MCF 10A (cell line): Measurements from ENCODE around the gene NXPH3. TPM values are rescaled to one million over a fixed set of nuclear protein-coding genes. Genes with fewer than 3 reads are reported as not detected.
A peak's percentile ranks its signal among the peaks of the same experiment; 100 is the strongest.

Source experiments
- BruUV-seq: library from RNA; stranded (reverse); fragments of 400-500 nt; replicated peaks from 2 replicates; lab custom pipeline; 2021; lab: Mats Ljungman, UMichigan
- CTCF ChIA-PET: fragments of 300-600 bp; sonication (Branson Sonifier 250); formaldehyde crosslinking; extraction: SDS; loops from one replicate; lab custom pipeline; 2021; ENCODE audit warnings: antibody characterized with exemption, inconsistent platforms; lab: Yijun Ruan, JAX
- POLR2A ChIA-PET: fragments of 300-600, 350-650 bp; sonication (Branson Sonifier 250); formaldehyde crosslinking; extraction: SDS; loops from one replicate; lab custom pipeline; 2020; ENCODE audit warnings: antibody characterized with exemption, inconsistent platforms; lab: Yijun Ruan, JAX
- DNase-seq: peaks from one replicate; pipeline ENCODE4 v3.0.0-alpha.2; 2018; ENCODE audit not compliant: unreplicated experiment
- H3K27ac Mint-ChIP-seq: one replicate; pipeline ENCODE4 v1.8.0; 2022; ENCODE audit warnings: mild to moderate bottlenecking, low read depth, mixed read lengths; ENCODE audit not compliant: unreplicated experiment
- H3K27me3 Mint-ChIP-seq: one replicate; pipeline ENCODE4 v1.8.0; 2022; ENCODE audit warnings: mixed read lengths; ENCODE audit not compliant: insufficient read depth, unreplicated experiment
- H3K36me3 Mint-ChIP-seq: one replicate; pipeline ENCODE4 v1.8.0; 2022; ENCODE audit warnings: mild to moderate bottlenecking, moderate library complexity, mixed read lengths; ENCODE audit not compliant: insufficient read depth, unreplicated experiment
- H3K4me1 Mint-ChIP-seq: one replicate; pipeline ENCODE4 v1.8.0; 2022; ENCODE audit warnings: mixed read lengths; ENCODE audit not compliant: insufficient read depth, unreplicated experiment
- H3K4me3 Mint-ChIP-seq: one replicate; pipeline ENCODE4 v1.8.0; 2022; ENCODE audit warnings: mild to moderate bottlenecking, moderate library complexity, mixed read lengths; ENCODE audit not compliant: unreplicated experiment
- H3K9me3 Mint-ChIP-seq: one replicate; pipeline ENCODE4 v1.8.0; 2022; ENCODE audit warnings: mixed read lengths; ENCODE audit not compliant: unreplicated experiment
- intact Hi-C: fragments of 100-400 bp; cut with micrococcal nuclease; formaldehyde crosslinking; loops from 2 replicates; pipeline ENCODE4 v1.14.1; 2022
- total RNA-seq: library from RNA; stranded (reverse); gene quantifications from 2 replicates; pipeline ENCODE4 v1.2.3, GENCODE V29; 2022
- TF ChIP-seq, protein P1 (sequence below): fragments of 200-600 bp; IDR thresholded peaks from one replicate; pipeline ENCODE4 v1.8.0; 2022; ENCODE audit warnings: antibody characterized with exemption, mild to moderate bottlenecking; ENCODE audit not compliant: unreplicated experiment

Gene NXPH3
- total RNA-seq, 1 experiment from 2014 or later: not detected

DNA sequence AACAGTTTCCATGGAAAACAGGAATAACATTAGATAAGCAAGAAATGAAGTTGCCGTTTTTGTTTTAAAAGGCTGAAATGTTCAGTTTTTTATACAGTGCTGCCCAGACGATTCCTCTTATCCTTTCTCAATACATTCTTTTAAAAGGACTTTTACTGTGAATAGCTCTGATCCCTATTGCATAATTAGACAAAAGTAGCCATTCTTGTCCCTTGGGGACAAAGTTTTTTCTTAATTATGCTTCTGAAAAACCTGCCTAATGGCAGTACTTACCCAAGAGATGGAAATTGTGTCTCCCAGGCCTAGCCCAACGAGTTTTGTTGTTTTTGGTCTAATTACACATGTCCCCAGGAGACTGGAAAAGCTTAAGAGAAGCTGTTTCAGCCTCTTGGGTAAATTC, 27.6 kb downstream of the NXPH3 start:
- no peak overlapping the region for H3K4me3 Mint-ChIP-seq
- ChIA-PET POLR2A (interaction anchor here (1.0 to 2.1 kb wide), 3 partner anchors 8 to 19 kb away, joined by 3 to 10 read pairs (median 4); no protein-coding TSS in a partner anchor), CTCF (interaction anchor here (0.5 to 1.6 kb wide), 4 partner anchors 10 to 559 kb away, joined by 3 to 4 read pairs (median 4); no protein-coding TSS in a partner anchor)
- H3K27me3 Mint-ChIP-seq: no peaks in the 10 kb centered on the region
- H3K9me3 Mint-ChIP-seq: no peaks in the 10 kb centered on the region
- H3K36me3 Mint-ChIP-seq: peaks cover 85% of the 10 kb centered on the region
- DNase-seq: no peak
- no peaks in the 10 kb centered on the region for H3K4me1 Mint-ChIP-seq
- no TSS peak for BruUV-seq
- intact Hi-C loops: no loop called here
- no peak overlapping the region for H3K27ac Mint-ChIP-seq
- TF ChIP-seq, protein P1, sequence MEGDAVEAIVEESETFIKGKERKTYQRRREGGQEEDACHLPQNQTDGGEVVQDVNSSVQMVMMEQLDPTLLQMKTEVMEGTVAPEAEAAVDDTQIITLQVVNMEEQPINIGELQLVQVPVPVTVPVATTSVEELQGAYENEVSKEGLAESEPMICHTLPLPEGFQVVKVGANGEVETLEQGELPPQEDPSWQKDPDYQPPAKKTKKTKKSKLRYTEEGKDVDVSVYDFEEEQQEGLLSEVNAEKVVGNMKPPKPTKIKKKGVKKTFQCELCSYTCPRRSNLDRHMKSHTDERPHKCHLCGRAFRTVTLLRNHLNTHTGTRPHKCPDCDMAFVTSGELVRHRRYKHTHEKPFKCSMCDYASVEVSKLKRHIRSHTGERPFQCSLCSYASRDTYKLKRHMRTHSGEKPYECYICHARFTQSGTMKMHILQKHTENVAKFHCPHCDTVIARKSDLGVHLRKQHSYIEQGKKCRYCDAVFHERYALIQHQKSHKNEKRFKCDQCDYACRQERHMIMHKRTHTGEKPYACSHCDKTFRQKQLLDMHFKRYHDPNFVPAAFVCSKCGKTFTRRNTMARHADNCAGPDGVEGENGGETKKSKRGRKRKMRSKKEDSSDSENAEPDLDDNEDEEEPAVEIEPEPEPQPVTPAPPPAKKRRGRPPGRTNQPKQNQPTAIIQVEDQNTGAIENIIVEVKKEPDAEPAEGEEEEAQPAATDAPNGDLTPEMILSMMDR: no peak

DNA sequence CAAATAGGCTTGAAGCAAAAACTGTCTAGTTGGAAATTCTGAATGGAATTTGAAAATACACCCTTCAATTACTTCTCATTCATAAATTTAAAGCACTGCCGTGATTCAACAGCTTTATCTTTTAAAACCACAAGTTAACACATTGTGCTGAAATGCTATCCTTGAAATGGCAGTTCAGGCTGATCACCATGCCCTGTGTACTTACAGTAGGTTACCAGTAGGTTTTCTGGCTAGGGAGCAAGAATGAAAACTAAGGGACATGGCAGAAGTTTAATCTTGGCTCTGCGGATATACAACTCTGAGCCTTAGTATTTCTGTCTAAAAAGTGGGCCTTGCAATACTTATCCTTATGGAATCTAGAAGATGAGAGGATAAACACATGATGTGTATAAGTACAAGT, 28.0 kb downstream of the NXPH3 start:
- Mint-ChIP-seq H3K9me3 (no peaks in the 10 kb centered on the region), H3K27me3 (no peaks in the 10 kb centered on the region), H3K4me3 (no peak overlapping the region), H3K36me3 (peaks cover 85% of the 10 kb centered on the region), H3K27ac (no peak overlapping the region), H3K4me1 (no peaks in the 10 kb centered on the region)
- TF ChIP-seq, protein P1: no peak
- ChIA-PET POLR2A (interaction anchor here (1.0 to 2.1 kb wide), 2 partner anchors 15 to 19 kb away, joined by 4 to 10 read pairs; no protein-coding TSS in a partner anchor), CTCF (interaction anchor here (0.6 to 1.4 kb wide), 2 partner anchors 10 to 558 kb away, joined by 4 read pairs; no protein-coding TSS in a partner anchor)
- intact Hi-C loops: no loop called here
- BruUV-seq: no TSS peak
- DNase-seq: no peak

DNA sequence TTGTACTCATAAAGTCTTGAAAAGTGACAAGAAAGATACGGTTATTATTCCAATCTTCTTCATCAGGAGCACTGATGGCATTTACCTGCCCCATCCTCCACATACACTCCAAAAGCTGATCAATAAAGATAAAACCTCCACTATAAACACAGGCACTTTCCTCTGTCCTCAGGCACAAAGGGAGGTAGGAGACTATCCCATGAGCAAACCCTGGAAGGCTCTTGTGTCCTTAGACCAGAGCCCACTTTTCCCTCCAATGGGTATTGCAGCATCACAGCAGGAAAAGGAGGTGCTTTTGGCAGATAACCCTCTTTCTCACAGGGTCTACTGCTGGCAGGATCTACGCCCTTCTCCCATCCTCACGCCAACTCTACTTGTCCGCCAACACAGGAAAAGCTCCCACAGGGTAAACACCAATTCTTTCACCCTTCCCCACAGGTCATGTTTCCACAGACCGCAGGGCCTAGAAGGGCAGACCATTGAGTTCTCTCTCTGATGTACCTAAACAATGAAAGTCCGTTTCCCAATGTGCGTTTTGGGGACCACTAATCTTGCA, 28.7 kb downstream of the NXPH3 start:
- H3K4me1 Mint-ChIP-seq: no peaks in the 10 kb centered on the region
- no peak overlapping the region for H3K4me3 Mint-ChIP-seq
- intact Hi-C loops: no loop called here
- POLR2A ChIA-PET: interaction anchor here (0.7 kb wide), 1 partner anchor 14 kb away, joined by 3 read pairs; no protein-coding TSS in a partner anchor
- no TSS peak for BruUV-seq
- CTCF ChIA-PET: interaction anchor here (1.4 kb wide), 1 partner anchor 11 kb away, joined by 4 read pairs; no protein-coding TSS in a partner anchor
- H3K27me3 Mint-ChIP-seq: no peaks in the 10 kb centered on the region
- no peak for DNase-seq
- H3K9me3 Mint-ChIP-seq: no peaks in the 10 kb centered on the region
- TF ChIP-seq, protein P1: no peak
- H3K27ac Mint-ChIP-seq: no peak overlapping the region
- H3K36me3 Mint-ChIP-seq: peaks cover 80% of the 10 kb centered on the region

DNA sequence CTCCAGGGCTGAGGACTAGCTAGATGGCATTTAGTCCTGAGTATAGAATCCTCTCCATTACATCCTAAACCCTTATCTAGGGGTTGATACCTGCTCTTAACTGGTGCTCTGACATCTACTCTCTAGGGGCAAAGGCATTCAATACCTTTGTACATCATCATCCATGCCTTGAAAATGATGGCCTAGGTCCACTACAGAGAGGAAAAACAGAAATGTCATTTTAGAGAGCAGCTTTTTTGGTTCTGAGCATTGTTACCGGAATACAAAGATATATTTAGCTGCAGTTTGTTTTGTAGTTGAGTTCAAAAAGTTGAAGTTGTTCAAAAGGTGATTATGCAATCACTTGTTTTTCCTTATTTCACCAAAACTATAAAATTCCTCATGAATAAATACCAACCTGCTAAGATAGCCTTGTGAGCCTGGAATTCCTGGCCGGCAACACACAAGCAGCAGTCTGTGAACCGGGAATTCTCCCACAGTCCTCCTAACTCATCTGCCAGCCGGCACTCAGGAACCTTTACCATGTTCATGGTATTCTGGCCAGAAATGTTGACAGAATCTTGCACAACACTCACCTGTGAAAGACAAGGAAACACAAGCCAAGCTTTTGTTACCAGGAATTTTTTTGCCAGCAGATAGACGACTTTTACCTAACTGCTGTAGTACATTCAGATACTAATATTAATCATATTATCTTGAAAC, 35.4 kb downstream of the NXPH3 start:
- peak; percentile 25 for DNase-seq
- peak overlapping the region; percentile 35 for H3K27ac Mint-ChIP-seq
- intact Hi-C loops: no loop called here
- POLR2A ChIA-PET: interaction anchor here (0.7 to 1.0 kb wide), 2 partner anchors 8 to 35 kb away, joined by 3 read pairs; no protein-coding TSS in a partner anchor
- H3K36me3 Mint-ChIP-seq: peaks cover 48% of the 10 kb centered on the region
- H3K4me1 Mint-ChIP-seq: peaks cover 7% of the 10 kb centered on the region
- H3K27me3 Mint-ChIP-seq: no peaks in the 10 kb centered on the region
- H3K9me3 Mint-ChIP-seq: no peaks in the 10 kb centered on the region
- TF ChIP-seq, protein P1: no peak
- CTCF ChIA-PET: interaction anchor here (0.6 to 0.7 kb wide), 2 partner anchors 190 to 1678 kb away, joined by 3 to 5 read pairs; no protein-coding TSS in a partner anchor
- H3K4me3 Mint-ChIP-seq: no peak overlapping the region
- no TSS peak for BruUV-seq
